Hepatocyte (in vitro differentiated cells): Measurements from ENCODE around the gene ATP8B3.

Experiments used
- CTCF ChIP-seq: fragments of 200-600 bp; sonication (generic); IDR thresholded peaks from 2 replicates; pipeline ENCODE4 v1.5.1; 2016; ENCODE audit warnings: antibody characterized with exemption, mild to moderate bottlenecking; ENCODE audit not compliant: poor library complexity
- EZH2 ChIP-seq: fragments of 200-600 bp; sonication (generic); IDR thresholded peaks from 2 replicates; pipeline ENCODE4 v1.6.1; 2016; ENCODE audit warnings: antibody characterized with exemption, mild to moderate bottlenecking, borderline replicate concordance

- TF ChIP-seq EZH2 (no peak), CTCF (peak; percentile 95)
These were observed 44.6 kb downstream of the ATP8B3 start for GRCh38 chr19:1767464-1767933.
